WTC11 (cell line): Measurements from ENCODE around the gene CRB2. TPM values are rescaled to one million over a fixed set of nuclear protein-coding genes. Genes with fewer than 3 reads are reported as not detected.

ENCODE experiments used
- ATAC-seq: fragments of 200-7000 bp; cut with Tn5 transposase; 2 replicates; pipeline ENCODE4 v1.10.0; 2021; ENCODE audit warnings: mild to moderate bottlenecking, moderate library complexity
- CTCF ChIA-PET: fragments of 300-600 bp; sonication (Branson Sonifier 250); formaldehyde crosslinking; loops from one replicate; lab custom pipeline; 2021; ENCODE audit warnings: antibody characterized with exemption; lab: Charles Lee
- POLR2A ChIA-PET: fragments of 350-600 bp; sonication (Branson Sonifier 250); formaldehyde crosslinking; loops from one replicate; lab custom pipeline; 2021; ENCODE audit warnings: antibody characterized with exemption; lab: Charles Lee
- DNase-seq: peaks from one replicate; pipeline ENCODE4 v3.0.0; 2021; ENCODE audit warnings: low spot score
- H3K27ac Mint-ChIP-seq: 2 replicates; pipeline ENCODE4 v1.8.0; 2021; ENCODE audit warnings: mixed read lengths
- H3K27me3 Mint-ChIP-seq: 2 replicates; pipeline ENCODE4 v1.8.0; 2021; ENCODE audit warnings: low read depth, mild to moderate bottlenecking, moderate library complexity, mixed read lengths
- H3K36me3 Mint-ChIP-seq: 2 replicates; pipeline ENCODE4 v1.8.0; 2021; ENCODE audit warnings: mixed read lengths
- H3K4me1 Mint-ChIP-seq: 2 replicates; pipeline ENCODE4 v1.8.0; 2022; ENCODE audit warnings: mixed read lengths
- H3K4me3 Mint-ChIP-seq: 2 replicates; pipeline ENCODE4 v1.8.0; 2021; ENCODE audit warnings: mild to moderate bottlenecking, moderate library complexity, mixed read lengths
- H3K9me3 Mint-ChIP-seq: 2 replicates; pipeline ENCODE4 v1.8.0; 2021; ENCODE audit warnings: mixed read lengths
- E2F1 ChIP-seq: sonication (generic); formaldehyde crosslinking; IDR thresholded peaks from 2 replicates; pipeline ENCODE4 v1.8.0; 2022; ENCODE audit warnings: mild to moderate bottlenecking, missing genetic modification reagents
- E2F5 ChIP-seq: sonication (generic); formaldehyde crosslinking; IDR thresholded peaks from 2 replicates; pipeline ENCODE4 v1.8.1; 2022; ENCODE audit warnings: mild to moderate bottlenecking, moderate library complexity, missing genetic modification reagents
- FOXK1 ChIP-seq: sonication (generic); formaldehyde crosslinking; IDR thresholded peaks from 2 replicates; pipeline ENCODE4 v1.8.0; 2022; ENCODE audit warnings: mild to moderate bottlenecking, moderate library complexity, missing genetic modification reagents
- GABPB1 ChIP-seq: sonication (generic); formaldehyde crosslinking; IDR thresholded peaks from 2 replicates; pipeline ENCODE4 v1.8.1; 2023; ENCODE audit warnings: mild to moderate bottlenecking, missing genetic modification reagents
- MYBL2 ChIP-seq: sonication (generic); formaldehyde crosslinking; IDR thresholded peaks from 2 replicates; pipeline ENCODE4 v1.8.1; 2023; ENCODE audit warnings: mild to moderate bottlenecking, moderate library complexity, missing genetic modification reagents
- NFATC4 ChIP-seq: fragments of 250-450 bp; sonication (Bioruptor Pico); IDR thresholded peaks from 2 replicates; pipeline ENCODE4 v1.9.0; 2021; ENCODE audit warnings: mild to moderate bottlenecking
- PRRX2 ChIP-seq: fragments of 250-450 bp; sonication (Bioruptor Pico); IDR thresholded peaks from 2 replicates; pipeline ENCODE4 v1.8.0; 2021; ENCODE audit warnings: mild to moderate bottlenecking
- RORB ChIP-seq: fragments of 250-450 bp; sonication (Bioruptor Pico); IDR thresholded peaks from 2 replicates; pipeline ENCODE4 v1.9.0; 2021; ENCODE audit warnings: mild to moderate bottlenecking
- SOX15 ChIP-seq: fragments of 250-450 bp; sonication (Bioruptor Pico); IDR thresholded peaks from 2 replicates; pipeline ENCODE4 v1.9.0; 2021; ENCODE audit warnings: mild to moderate bottlenecking
- TEAD1 ChIP-seq: sonication (generic); formaldehyde crosslinking; IDR thresholded peaks from 2 replicates; pipeline ENCODE4 v1.8.0; 2022; ENCODE audit warnings: mild to moderate bottlenecking, missing genetic modification reagents
- ZNF671 ChIP-seq: fragments of 250-450 bp; sonication (Bioruptor Pico); IDR thresholded peaks from 2 replicates; pipeline ENCODE4 v1.8.0; 2021; ENCODE audit warnings: mild to moderate bottlenecking
- total RNA-seq: library from RNA; stranded (reverse); gene quantifications from 3 replicates; pipeline ENCODE4 v1.2.3, GENCODE V29; 2021
- TF ChIP-seq, protein P1 (sequence below): sonication (generic); formaldehyde crosslinking; IDR thresholded peaks from 2 replicates; pipeline ENCODE4 v1.8.0; 2022; ENCODE audit warnings: mild to moderate bottlenecking, missing genetic modification reagents
- TF ChIP-seq, protein P2 (sequence below): sonication (generic); formaldehyde crosslinking; IDR thresholded peaks from 2 replicates; pipeline ENCODE4 v1.8.0; 2022; ENCODE audit warnings: missing genetic modification reagents

CRB2 gene
- total RNA-seq, 1 experiment from 2014 or later = 3.5 TPM

DNA sequence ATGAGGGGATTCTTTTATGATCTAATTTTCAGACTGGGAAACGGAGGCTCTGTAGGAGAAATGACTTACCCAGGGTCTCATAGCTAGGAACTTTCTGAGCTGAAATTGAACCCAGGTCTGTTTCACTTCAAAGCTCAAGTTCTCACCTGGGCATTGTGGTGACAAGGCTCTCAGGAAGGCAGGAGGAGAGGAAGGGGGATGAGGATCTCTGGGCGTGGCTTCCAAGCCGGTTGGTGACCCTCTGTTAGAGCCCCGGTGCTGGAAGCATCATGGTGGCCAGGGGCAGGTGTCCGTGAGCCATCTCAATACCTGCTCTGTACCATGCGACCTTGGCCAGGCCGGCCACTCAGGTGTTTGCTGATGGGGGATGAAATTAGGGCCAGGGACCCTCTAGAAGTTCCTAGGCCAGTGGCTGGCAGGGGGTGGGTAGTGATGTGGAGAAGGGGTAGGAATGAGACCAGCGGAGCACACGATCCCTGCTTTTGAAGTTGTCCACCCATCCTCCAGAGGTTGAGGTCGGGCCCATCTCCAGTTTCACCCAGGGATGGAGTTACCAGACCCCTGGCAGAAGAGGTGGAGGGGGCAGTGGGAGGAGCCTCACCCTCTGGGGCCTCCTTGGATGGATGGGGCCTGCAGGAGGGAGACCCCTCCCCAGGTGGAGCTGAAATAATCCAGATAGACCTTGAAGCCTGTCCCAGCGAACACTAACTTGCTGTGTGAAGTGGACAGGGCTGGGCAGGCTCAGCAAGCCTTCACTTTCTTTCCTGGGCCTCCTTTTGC lies 5.9 kb downstream of the CRB2 start:
- DNase-seq = no peak
- no peaks in the 10 kb centered on the region for H3K36me3 Mint-ChIP-seq
- TF ChIP-seq FOXK1 (CRISPR knock-in tag) = 0 out of 2 replicates have a peak, but pooled peaks have one; percentile 23
- no peak for TF ChIP-seq ZNF671
- no peaks in the 10 kb centered on the region for H3K9me3 Mint-ChIP-seq
- H3K27ac Mint-ChIP-seq = no peak overlapping the region
- ChIA-PET POLR2A (no interaction called here), CTCF (interaction anchor here (1.1 to 3.7 kb wide), 5 partner anchors 13 to 38 kb away, joined by 3 to 23 read pairs (median 5); no protein-coding TSS in a partner anchor)
- peaks cover 54% of the 10 kb centered on the region for H3K4me1 Mint-ChIP-seq
- ATAC-seq = no peak
- peaks cover 14% of the 10 kb centered on the region for H3K27me3 Mint-ChIP-seq
- no peak overlapping the region for H3K4me3 Mint-ChIP-seq

DNA sequence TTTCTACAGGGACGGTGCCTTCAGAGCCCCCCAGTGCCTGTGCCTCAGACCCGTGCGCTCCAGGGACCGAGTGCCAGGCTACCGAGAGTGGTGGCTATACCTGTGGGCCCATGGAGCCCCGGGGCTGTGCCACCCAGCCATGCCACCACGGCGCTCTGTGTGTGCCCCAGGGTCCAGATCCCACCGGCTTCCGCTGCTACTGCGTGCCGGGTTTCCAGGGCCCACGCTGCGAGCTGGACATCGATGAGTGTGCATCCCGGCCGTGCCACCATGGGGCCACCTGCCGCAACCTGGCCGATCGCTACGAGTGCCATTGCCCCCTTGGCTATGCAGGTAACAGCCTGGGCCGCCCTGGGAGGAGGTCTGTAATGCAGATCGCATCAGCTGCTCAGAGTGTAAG lies 6.9 kb downstream of the CRB2 start:
- no peaks in the 10 kb centered on the region for H3K9me3 Mint-ChIP-seq
- H3K4me3 Mint-ChIP-seq = no peak overlapping the region
- peaks cover 47% of the 10 kb centered on the region for H3K4me1 Mint-ChIP-seq
- no peak overlapping the region for H3K27ac Mint-ChIP-seq
- ATAC-seq = no peak
- POLR2A ChIA-PET = no interaction called here
- H3K27me3 Mint-ChIP-seq = peaks cover 18% of the 10 kb centered on the region
- no peak for TF ChIP-seq RORB (CRISPR knock-in tag)
- TF ChIP-seq MYBL2 (CRISPR knock-in tag) = no peak
- TF ChIP-seq NFATC4 (CRISPR knock-in tag) = no peak
- TF ChIP-seq, all 79 proteins: peak for 0
- no peaks in the 10 kb centered on the region for H3K36me3 Mint-ChIP-seq
- CTCF ChIA-PET = interaction anchor here (3.7 kb wide), 1 partner anchor 37 kb away, joined by 13 read pairs; no protein-coding TSS in a partner anchor
- no peak for DNase-seq

DNA sequence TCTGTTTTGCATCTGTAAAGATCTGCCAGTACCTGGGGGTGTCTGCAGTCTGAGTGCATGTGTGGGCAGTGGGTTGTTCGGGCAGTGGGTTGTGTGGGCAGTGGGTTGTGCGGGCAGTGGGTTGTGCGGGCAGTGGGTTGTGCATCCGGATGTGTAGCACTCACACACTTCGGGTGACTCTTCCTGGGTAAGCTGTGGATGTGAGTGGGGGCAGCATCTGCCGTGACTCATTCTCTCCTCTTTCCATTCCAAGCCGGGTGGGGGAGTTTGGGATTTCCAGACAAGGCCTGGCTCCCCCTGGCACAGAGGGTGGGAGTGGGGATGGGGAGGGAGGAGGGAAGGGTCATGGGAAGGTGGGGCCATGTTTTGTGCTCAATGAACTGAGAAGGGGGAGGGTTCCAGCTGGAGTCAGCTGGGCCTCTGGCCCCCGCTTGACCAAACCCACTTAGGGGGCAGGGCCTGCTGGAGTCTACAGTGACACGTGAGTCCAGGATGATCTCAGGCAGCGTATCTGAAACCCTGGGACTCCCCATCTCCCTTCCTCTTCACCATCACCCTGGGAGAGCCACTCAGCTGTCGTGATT lies 8.3 kb downstream of the CRB2 start:
- no peak overlapping the region for H3K4me3 Mint-ChIP-seq
- no peak overlapping the region for H3K27ac Mint-ChIP-seq
- H3K36me3 Mint-ChIP-seq = no peaks in the 10 kb centered on the region
- DNase-seq = no peak
- no peak for ATAC-seq
- peaks cover 23% of the 10 kb centered on the region for H3K27me3 Mint-ChIP-seq
- ChIA-PET POLR2A (no interaction called here), CTCF (interaction anchor here (0.6 kb wide), 1 partner anchor 9 kb away, joined by 3 read pairs; no protein-coding TSS in a partner anchor)
- TF ChIP-seq PRRX2 (no peak), TEAD1 (CRISPR knock-in tag) (no peak), SOX15 (CRISPR knock-in tag) (no peak), E2F1 (no peak), GABPB1 (no peak), E2F5 (CRISPR knock-in tag) (no peak)
- TF ChIP-seq, protein P1, sequence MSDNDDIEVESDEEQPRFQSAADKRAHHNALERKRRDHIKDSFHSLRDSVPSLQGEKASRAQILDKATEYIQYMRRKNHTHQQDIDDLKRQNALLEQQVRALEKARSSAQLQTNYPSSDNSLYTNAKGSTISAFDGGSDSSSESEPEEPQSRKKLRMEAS (CRISPR knock-in tag) = no peak
- TF ChIP-seq, protein P2, sequence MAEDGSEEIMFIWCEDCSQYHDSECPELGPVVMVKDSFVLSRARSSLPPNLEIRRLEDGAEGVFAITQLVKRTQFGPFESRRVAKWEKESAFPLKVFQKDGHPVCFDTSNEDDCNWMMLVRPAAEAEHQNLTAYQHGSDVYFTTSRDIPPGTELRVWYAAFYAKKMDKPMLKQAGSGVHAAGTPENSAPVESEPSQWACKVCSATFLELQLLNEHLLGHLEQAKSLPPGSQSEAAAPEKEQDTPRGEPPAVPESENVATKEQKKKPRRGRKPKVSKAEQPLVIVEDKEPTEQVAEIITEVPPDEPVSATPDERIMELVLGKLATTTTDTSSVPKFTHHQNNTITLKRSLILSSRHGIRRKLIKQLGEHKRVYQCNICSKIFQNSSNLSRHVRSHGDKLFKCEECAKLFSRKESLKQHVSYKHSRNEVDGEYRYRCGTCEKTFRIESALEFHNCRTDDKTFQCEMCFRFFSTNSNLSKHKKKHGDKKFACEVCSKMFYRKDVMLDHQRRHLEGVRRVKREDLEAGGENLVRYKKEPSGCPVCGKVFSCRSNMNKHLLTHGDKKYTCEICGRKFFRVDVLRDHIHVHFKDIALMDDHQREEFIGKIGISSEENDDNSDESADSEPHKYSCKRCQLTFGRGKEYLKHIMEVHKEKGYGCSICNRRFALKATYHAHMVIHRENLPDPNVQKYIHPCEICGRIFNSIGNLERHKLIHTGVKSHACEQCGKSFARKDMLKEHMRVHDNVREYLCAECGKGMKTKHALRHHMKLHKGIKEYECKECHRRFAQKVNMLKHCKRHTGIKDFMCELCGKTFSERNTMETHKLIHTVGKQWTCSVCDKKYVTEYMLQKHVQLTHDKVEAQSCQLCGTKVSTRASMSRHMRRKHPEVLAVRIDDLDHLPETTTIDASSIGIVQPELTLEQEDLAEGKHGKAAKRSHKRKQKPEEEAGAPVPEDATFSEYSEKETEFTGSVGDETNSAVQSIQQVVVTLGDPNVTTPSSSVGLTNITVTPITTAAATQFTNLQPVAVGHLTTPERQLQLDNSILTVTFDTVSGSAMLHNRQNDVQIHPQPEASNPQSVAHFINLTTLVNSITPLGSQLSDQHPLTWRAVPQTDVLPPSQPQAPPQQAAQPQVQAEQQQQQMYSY = no peak
- H3K9me3 Mint-ChIP-seq = no peaks in the 10 kb centered on the region
- H3K4me1 Mint-ChIP-seq = peaks cover 32% of the 10 kb centered on the region
